DMS 273 (cell line): ENCODE data around the gene KCNG1.
A peak's percentile ranks its signal among the peaks of the same experiment; 100 is the strongest.
"Not testable (repeated sequence)": the region's sequence is repeated elsewhere in the genome, so short reads cannot be mapped to it uniquely, and the experiment has no call there.

ENCODE experiments used
- DNase-seq: peaks from one replicate; lab custom pipeline; 2025; ENCODE audit not compliant: unreplicated experiment; lab: John Stamatoyannopoulos, UW

KCNG1 gene

GRCh38 chr20:51022803-51023616 is at the start of gene KCNG1:
Gene KCNG1, minus strand, starts transcription at chr20:51023107. Its CDS starts 12,769 bp downstream, at chr20:51010338.
- DNase-seq = peak; percentile 94

- DNase-seq = no peak
These were observed 47.7 kb upstream of the KCNG1 start for GRCh38 chr20:51070621-51071020.

- DNase-seq = no peak
These were observed 44.9 kb upstream of the KCNG1 start for GRCh38 chr20:51067792-51068191.

- DNase-seq = no peak
These were observed 42.7 kb upstream of the KCNG1 start for GRCh38 chr20:51065615-51066014.

GRCh38 chr20:51064137-51064536 is 41.2 kb upstream of the KCNG1 start:
- DNase-seq = no peak

GRCh38 chr20:51062065-51062464 is 39.2 kb upstream of the KCNG1 start:
- no peak for DNase-seq

GRCh38 chr20:51061418-51062045 is 38.6 kb upstream of the KCNG1 start:
- DNase-seq = no peak

- no peak for DNase-seq
These were observed 37.4 kb upstream of the KCNG1 start for GRCh38 chr20:51060301-51060700.

- no peak for DNase-seq
These were observed 37.0 kb upstream of the KCNG1 start for GRCh38 chr20:51059862-51060261.

GRCh38 chr20:51058017-51058416 is 35.1 kb upstream of the KCNG1 start:
- no peak for DNase-seq

- DNase-seq = no peak
These were observed 31.3 kb upstream of the KCNG1 start for GRCh38 chr20:51054233-51054632.

GRCh38 chr20:51050531-51051075 is 27.7 kb upstream of the KCNG1 start:
- DNase-seq = no peak

- no peak for DNase-seq
These were observed 23.4 kb upstream of the KCNG1 start for GRCh38 chr20:51046021-51046985.

- not testable (repeated sequence) for DNase-seq
These were observed 22.6 kb upstream of the KCNG1 start for GRCh38 chr20:51045492-51045891.

GRCh38 chr20:51044796-51045195 is 21.9 kb upstream of the KCNG1 start:
- no peak for DNase-seq

GRCh38 chr20:51043811-51044210 is 20.9 kb upstream of the KCNG1 start:
- DNase-seq = no peak

GRCh38 chr20:51042657-51043247 is 19.8 kb upstream of the KCNG1 start:
- peak; percentile 16 for DNase-seq

GRCh38 chr20:51042064-51042463 is 19.2 kb upstream of the KCNG1 start:
- DNase-seq = no peak

- DNase-seq = peak; percentile 96
These were observed 14.7 kb upstream of the KCNG1 start for GRCh38 chr20:51037532-51038115.

GRCh38 chr20:51036827-51037531 is 14.1 kb upstream of the KCNG1 start:
- peak; percentile 66 for DNase-seq
